Endothelial cell (in vitro differentiated cells): ENCODE measurements around the gene FUNDC2. TPM values are rescaled to one million over a fixed set of nuclear protein-coding genes. Genes with fewer than 3 reads are reported as not detected.

Experiments used
- DNase-seq: peaks from one replicate; pipeline ENCODE4 v3.0.0; 2021; ENCODE audit warnings: low spot score
- H3K27ac Mint-ChIP-seq: one replicate; pipeline ENCODE4 v1.8.0; 2021; ENCODE audit warnings: mixed read lengths, inconsistent platforms; ENCODE audit not compliant: unreplicated experiment
- H3K27me3 Mint-ChIP-seq: one replicate; pipeline ENCODE4 v1.8.0; 2021; ENCODE audit warnings: mild to moderate bottlenecking, moderate library complexity, mixed read lengths, inconsistent platforms; ENCODE audit not compliant: unreplicated experiment
- H3K36me3 Mint-ChIP-seq: one replicate; pipeline ENCODE4 v1.8.0; 2021; ENCODE audit warnings: mild to moderate bottlenecking, low read depth, mixed read lengths, inconsistent platforms; ENCODE audit not compliant: unreplicated experiment
- H3K4me1 Mint-ChIP-seq: one replicate; pipeline ENCODE4 v1.8.0; 2021; ENCODE audit warnings: mild to moderate bottlenecking, mixed read lengths, inconsistent platforms; ENCODE audit not compliant: unreplicated experiment
- H3K4me3 Mint-ChIP-seq: one replicate; pipeline ENCODE4 v1.8.0; 2021; ENCODE audit warnings: mild to moderate bottlenecking, mixed read lengths, inconsistent platforms; ENCODE audit not compliant: unreplicated experiment
- H3K9me3 Mint-ChIP-seq: one replicate; pipeline ENCODE4 v1.8.0; 2021; ENCODE audit warnings: mixed read lengths, inconsistent platforms; ENCODE audit not compliant: unreplicated experiment
- CTCF ChIP-seq: fragments of 200-600 bp; sonication (generic); IDR thresholded peaks from one replicate; pipeline ENCODE4 v1.5.0; 2021; ENCODE audit warnings: antibody characterized with exemption; ENCODE audit not compliant: unreplicated experiment
- total RNA-seq: library from RNA; stranded (reverse); fragmentation: NEBNext Ultra II Directional; extraction: Animal tissue kit (Norgen Biotek cat#: 25700); gene quantifications from one replicate; pipeline ENCODE4 v1.2.1, GENCODE V29; 2021; ENCODE audit not compliant: unreplicated experiment

The FUNDC2 gene
- total RNA-seq, 1 donor from 2014 or later: 54.5 TPM

GRCh38 chrX:155035688-155036087, 9.0 kb downstream of the FUNDC2 start:
- DNase-seq: no peak
- H3K27ac Mint-ChIP-seq: no peak overlapping the region
- TF ChIP-seq CTCF: no peak
- H3K9me3 Mint-ChIP-seq: no peaks in the 10 kb centered on the region
- H3K27me3 Mint-ChIP-seq: no peaks in the 10 kb centered on the region
- peaks cover 14% of the 10 kb centered on the region for H3K36me3 Mint-ChIP-seq
- no peak overlapping the region for H3K4me3 Mint-ChIP-seq
- H3K4me1 Mint-ChIP-seq: no peaks in the 10 kb centered on the region

DNA sequence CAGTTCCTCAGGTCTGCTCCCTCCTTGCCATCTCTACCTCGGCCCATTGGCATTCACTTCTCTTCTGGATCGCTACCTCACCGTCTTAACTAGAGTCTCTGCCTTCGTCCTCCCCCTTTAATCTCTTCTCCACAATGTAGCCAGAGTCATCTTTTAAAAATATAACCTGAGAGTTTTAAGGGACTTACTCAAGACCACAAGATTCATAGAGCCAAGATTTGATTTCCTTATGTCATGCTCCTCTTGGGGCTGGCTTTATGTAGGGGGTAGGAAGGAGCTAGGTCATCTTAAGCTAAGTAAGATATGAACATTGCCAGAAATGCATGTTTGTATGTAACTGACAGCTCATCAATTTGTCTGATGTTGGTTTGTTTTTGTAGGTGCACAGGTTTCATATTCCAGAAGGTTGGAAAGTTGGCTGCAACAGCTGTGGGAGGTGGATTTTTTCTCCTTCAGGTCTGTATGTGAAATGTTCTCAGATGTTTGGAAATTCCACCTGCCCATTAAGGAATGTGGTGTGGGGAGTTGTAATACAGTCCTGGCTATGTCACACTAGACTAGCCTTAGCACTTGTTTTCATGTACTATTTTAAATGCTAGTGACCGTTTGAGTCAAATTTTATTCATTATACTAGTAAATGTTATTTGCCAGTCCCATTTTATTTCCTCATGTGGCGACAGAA, 19.6 kb downstream of the FUNDC2 start:
- Mint-ChIP-seq H3K4me3 (no peak overlapping the region), H3K27me3 (peaks cover 3% of the 10 kb centered on the region)

DNA sequence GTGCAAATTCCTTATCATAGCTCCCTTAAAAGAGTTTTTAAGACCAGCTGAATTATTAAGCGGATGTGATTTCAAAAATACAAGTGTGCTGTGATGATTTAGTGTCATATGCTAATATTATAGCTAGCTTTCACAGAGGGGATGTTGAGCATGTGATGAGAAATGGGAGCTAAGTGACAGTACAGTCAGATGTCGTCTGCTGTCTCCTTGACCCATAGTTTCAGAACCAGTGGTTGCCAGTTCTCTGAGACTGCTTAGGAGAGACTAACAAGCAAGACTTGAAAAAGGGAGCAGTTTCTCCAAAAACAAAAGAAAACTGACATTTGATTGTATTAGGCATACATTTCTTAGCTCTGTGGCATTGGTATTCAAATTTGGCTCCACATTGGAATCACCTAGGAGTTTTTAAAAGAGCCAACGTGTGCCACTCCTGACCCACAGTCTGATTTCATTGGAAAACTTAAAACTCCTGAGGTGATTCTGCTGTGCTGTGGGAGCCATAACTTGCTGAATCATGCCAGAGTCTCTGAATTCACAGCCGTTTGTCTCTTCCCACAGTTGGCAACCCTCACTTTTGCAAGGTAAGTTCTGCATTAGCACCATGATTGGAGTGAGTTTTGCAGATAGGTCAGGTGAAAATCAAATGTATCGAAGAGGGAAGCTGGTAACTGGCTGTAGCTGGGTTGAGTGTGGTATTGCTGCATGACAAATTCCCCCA, 20.3 kb downstream of the FUNDC2 start:
- H3K36me3 Mint-ChIP-seq: peaks cover 3% of the 10 kb centered on the region
- DNase-seq: no peak
- no peaks in the 10 kb centered on the region for H3K4me1 Mint-ChIP-seq
- TF ChIP-seq CTCF: no peak
- H3K27ac Mint-ChIP-seq: no peak overlapping the region
- H3K9me3 Mint-ChIP-seq: no peaks in the 10 kb centered on the region
- H3K4me3 Mint-ChIP-seq: no peak overlapping the region
- peaks cover 3% of the 10 kb centered on the region for H3K27me3 Mint-ChIP-seq

More for the DNA sequence above, 19.6 kb downstream of the FUNDC2 start:
- no peak for DNase-seq
- Mint-ChIP-seq H3K4me1 (no peaks in the 10 kb centered on the region), H3K36me3 (peaks cover 3% of the 10 kb centered on the region), H3K27ac (no peak overlapping the region), H3K9me3 (no peaks in the 10 kb centered on the region)
- TF ChIP-seq CTCF: no peak

- H3K4me3 Mint-ChIP-seq: no peak overlapping the region
- H3K36me3 Mint-ChIP-seq: peaks cover 11% of the 10 kb centered on the region
- H3K9me3 Mint-ChIP-seq: no peaks in the 10 kb centered on the region
- TF ChIP-seq CTCF: no peak
- peak; percentile 66 for DNase-seq
- peaks cover 3% of the 10 kb centered on the region for H3K27me3 Mint-ChIP-seq
- no peaks in the 10 kb centered on the region for H3K4me1 Mint-ChIP-seq
- H3K27ac Mint-ChIP-seq: no peak overlapping the region
Measured at GRCh38 chrX:155048977-155049619, 22.5 kb downstream of the FUNDC2 start.
